ENCODE results near the gene TSPO.

- TF ChIP-seq CTCF (IDR thresholded peaks at IDR 0.05) = no peak
- TF ChIP-seq POLR2A (IDR thresholded peaks at IDR 0.05) = no peak
These were observed 21.6 kb upstream of the TSPO start for GRCh38 chr22:43129426-43130425.
